Upper lobe of left lung (tissue), 4 donors: ENCODE measurements around the gene NRAS.

Experiments
- CTCF ChIP-seq, 6 experiments: fragments of 450-650 bp in 4 of 6; fragments of 200-600 bp in 2 of 6; sonication (generic) in 2 of 6; IDR thresholded peaks; one replicate each; pipeline ENCODE4 v1.5.1; 2016 to 2019; ENCODE audit warnings: antibody characterized with exemption in 6 of 6
- EP300 ChIP-seq, 4 donors: sonication (generic); formaldehyde crosslinking; IDR thresholded peaks; one replicate each; pipeline ENCODE4 v1.5.1; 2017; ENCODE audit warnings: antibody characterized with exemption in 4 of 4, control low read depth in 2 of 4

- TF ChIP-seq CTCF (IDR thresholded peaks at IDR 0.05) (no peak), EP300 (IDR thresholded peaks at IDR 0.05) (no peak)
Observed at GRCh38 chr1:114715952-114716303, 643 bp downstream of the NRAS start.
